ENCODE measurements around the gene FAM186B. TPM values are rescaled to one million over a fixed set of nuclear protein-coding genes. Genes with fewer than 3 reads are reported as not detected.

The FAM186B gene, protein sequence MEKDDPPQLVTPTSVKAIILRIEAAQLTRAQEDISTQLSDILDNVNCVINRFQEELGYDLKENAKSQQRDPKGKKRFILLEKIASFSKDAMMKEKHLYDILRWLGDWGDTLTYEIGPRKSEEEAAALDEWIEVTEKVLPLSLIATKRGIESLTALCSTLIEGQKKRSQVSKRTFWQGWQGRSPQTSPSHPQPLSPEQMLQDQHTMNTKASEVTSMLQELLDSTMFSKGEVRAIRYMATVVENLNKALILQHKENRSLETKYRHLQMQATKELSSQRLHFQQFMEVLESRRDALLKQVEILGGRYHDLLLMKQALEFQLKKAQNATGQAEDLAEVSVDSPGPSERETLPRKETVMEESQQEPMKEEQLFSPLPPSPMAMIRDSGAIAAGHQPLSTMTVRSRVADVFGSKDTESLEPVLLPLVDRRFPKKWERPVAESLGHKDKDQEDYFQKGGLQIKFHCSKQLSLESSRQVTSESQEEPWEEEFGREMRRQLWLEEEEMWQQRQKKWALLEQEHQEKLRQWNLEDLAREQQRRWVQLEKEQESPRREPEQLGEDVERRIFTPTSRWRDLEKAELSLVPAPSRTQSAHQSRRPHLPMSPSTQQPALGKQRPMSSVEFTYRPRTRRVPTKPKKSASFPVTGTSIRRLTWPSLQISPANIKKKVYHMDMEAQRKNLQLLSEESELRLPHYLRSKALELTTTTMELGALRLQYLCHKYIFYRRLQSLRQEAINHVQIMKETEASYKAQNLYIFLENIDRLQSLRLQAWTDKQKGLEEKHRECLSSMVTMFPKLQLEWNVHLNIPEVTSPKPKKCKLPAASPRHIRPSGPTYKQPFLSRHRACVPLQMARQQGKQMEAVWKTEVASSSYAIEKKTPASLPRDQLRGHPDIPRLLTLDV
- 0.08 to 0.27 TPM (median 0.16 TPM) in 5 replicates for total RNA-seq (2022; extraction: Qiagen RNA extraction; ENCODE audit: low read depth)

DNA sequence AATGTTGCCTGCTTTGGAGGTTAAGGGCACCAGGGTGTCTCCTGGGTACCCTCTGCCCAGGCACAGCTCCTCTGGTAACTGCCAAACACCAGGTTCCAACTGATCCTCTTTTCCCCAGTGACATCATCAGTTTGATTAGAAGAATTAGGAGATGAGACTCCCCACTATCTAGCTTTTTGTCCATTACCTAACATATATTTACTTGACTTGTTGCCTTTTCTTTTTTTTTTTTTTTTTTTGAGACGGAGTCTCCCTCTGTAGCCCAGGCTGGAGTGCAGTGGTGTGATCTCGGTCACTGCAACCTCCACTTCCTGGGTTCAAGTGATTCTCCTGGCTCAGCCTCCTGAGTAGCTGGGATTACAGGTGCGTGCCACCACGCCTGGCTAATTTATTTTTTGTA lies at the start of gene FAM186B:
Gene FAM186B, minus strand, starts transcription at position 101 of the 400 bp plus-strand sequence. CDS start 162 bp downstream, outside the sequence.

DNA sequence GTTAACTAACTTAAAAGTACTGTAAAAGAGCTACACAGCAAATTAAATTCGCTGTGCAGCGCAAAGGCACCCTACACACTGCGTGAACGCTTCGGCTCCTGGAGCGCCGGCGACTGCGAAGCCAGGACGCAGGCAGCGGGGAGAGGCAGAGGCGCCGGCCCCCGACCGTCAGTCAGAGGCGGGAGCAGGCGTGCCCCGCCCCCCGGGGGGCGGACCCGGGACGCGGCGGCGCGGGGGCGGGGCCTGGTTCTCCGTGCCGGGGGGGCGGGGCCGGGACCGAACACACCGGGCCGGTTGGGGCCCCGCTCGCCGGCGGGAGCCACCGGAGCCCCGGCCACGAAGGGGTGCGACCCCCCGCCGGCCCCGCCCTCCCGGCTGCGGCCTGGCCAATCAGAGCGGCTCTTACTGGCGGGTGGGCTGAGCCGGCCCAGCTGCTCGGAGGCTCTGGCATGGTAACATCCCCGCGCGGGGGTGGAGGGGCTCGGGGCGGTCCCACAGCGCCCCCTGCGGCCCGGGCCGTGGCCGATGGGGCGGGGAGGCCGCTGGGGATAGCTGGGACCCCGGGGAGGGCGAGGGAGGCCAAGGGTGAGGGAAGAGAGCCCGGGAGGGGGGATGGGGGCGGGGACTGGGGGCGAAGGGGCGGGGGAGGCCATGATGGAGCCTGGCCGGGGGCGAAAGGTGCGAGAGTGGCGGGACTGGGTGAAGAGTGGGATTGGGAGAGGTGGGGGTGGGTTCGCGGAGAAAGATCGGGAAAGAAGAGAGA lies 17.9 kb upstream of the FAM186B start, which contains the start of gene PRPF40B:
Gene PRPF40B, plus strand, starts transcription at position 420 of the 763 bp plus-strand sequence. Its CDS starts 30 bp downstream, at position 450.

DNA sequence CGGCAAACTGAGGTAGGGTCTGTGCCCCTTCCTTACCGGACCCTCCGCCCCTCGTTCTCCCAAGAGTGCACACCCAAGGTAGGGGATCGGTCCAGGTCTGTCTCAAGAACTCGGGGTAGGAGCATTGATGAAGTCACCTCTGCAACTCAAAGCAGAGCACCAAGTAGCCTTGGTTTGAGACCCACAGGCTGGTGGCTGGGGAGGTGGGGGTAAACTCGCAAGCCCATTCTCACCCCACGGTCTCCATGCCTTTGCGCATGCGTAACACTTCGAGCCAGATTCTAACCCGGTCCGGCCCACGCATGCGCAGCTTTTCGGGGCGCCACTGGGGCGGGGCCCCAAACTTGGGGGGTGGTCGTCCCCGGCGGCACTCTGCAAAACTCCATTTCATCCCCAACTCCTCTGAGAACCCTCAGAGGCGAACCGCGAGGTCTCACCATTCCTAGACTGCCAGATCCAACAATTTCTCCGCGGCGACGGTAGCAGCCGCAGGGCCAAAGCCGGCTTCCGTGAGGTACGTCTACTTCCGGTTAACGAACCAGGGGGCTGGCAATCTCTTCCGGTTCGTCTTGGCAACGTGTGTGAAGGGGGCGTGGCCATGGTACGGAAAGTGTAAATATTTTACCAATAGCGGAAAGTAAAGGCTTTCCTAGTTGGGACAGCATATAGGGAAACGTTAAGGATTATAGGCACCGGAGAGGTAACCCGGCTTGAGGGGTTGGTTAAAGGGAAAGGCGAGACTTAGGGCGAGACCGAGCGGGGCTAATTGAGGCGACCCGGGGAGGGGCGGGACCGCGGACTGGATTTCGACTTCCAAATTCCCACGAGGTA lies 37.6 kb downstream of the FAM186B start, which contains the start of gene MCRS1:
Gene MCRS1, minus strand, starts transcription at position 532 of the 831 bp plus-strand sequence. CDS start 1,411 bp downstream, outside the sequence.

DNA sequence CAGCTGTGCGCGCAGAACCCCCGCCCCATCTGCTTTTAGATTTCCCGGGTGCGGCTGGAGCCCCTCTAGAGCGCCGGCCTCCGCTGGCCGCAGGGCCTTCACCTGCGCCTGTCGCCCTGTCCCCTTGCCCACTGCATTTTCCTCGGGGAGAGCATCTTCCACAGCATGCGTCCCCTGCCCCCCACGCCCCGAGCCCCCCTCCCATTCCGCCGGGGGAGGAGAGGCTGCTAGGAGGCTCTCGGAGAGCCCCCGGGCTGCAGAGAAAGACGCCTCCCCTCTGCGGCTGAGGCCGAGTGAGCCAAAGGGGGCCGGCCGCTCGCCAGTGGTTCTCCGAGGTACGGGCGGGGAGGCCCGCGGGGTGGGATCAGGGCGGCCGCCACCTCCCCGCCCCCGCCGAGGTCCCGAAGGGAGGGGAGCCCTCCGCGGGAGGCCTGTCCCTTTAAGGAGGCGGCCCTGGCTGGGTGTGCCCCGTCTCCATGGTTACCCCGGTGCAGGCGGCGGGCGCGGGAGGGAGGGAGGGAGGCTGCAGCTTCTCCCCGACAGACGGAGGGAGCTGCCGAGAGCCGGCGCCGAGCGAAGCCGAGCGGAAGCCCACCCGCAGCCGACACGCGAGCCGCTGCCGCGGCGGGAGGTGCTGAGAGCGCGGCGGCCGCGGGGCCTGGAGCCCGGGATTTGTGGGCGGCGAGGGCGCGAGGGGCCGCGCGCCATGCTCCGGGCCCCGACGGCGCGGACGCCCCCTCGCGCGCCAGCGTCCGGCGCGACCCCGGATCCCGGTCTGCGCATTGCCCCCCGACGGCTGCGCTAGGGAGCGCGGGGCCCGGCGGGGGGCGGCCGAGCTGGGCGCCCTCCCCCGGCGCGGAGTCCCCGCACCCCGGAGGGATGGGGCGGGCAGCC lies 66.7 kb downstream of the FAM186B start, which contains the start of gene KCNH3:
Gene KCNH3, plus strand, starts transcription at position 521 of the 894 bp plus-strand sequence. CDS start 387 bp downstream, outside the sequence.

Other genes starting within 250 kb of the FAM186B start
- gene SPATS2, start 238.2 kb downstream of the FAM186B start, total RNA-seq (2022; extraction: Qiagen RNA extraction; ENCODE audit: low read depth): 25.3 to 36.4 TPM (median 33.1 TPM) in 5 replicates
- gene KCNH3, start 66.6 kb downstream of the FAM186B start, total RNA-seq (2022; extraction: Qiagen RNA extraction; ENCODE audit: low read depth): 2.1 to 3.3 TPM (median 2.8 TPM) in 5 replicates
- 57.8 to 67.8 TPM (median 64.0 TPM) in 5 replicates for gene MCRS1, start 37.5 kb downstream of the FAM186B start, total RNA-seq (2022; extraction: Qiagen RNA extraction; ENCODE audit: low read depth)
- 4.7 to 8.6 TPM (median 6.7 TPM) in 5 replicates for gene PRPF40B, start 17.9 kb upstream of the FAM186B start, total RNA-seq (2022; extraction: Qiagen RNA extraction; ENCODE audit: low read depth)
- 1.3 to 2.1 TPM (median 2.0 TPM) in 5 replicates for gene FMNL3, start 101.8 kb upstream of the FAM186B start, total RNA-seq (2022; extraction: Qiagen RNA extraction; ENCODE audit: low read depth)
- gene TMBIM6, start 135.9 kb upstream of the FAM186B start, total RNA-seq (2022; extraction: Qiagen RNA extraction; ENCODE audit: low read depth): 394 to 497 TPM (median 481 TPM) in 5 replicates
- 6.1 to 8.6 TPM (median 6.9 TPM) in 5 replicates for gene NCKAP5L, start 222.8 kb upstream of the FAM186B start, total RNA-seq (2022; extraction: Qiagen RNA extraction; ENCODE audit: low read depth)
- 3.6 to 4.7 TPM (median 4.3 TPM) in 5 replicates for gene BCDIN3D, start 237.5 kb upstream of the FAM186B start, total RNA-seq (2022; extraction: Qiagen RNA extraction; ENCODE audit: low read depth)